CD4-positive, CD25-positive, alpha-beta regulatory T cell (primary cell): ENCODE measurements around the gene PNMA8C. TPM values are rescaled to one million over a fixed set of nuclear protein-coding genes. Genes with fewer than 3 reads are reported as not detected.

Experiments used
- ATAC-seq, 2 donors: fragments of 150-1000 bp; cut with Tn5 transposase; one replicate each; pipeline ENCODE4 v1.10.0; 2021; ENCODE audit warnings: low read depth in 2 of 2, moderate number of reproducible peaks in 2 of 2, moderate library complexity in 1 of 2
- DNase-seq, 3 donors: peaks; one replicate each; pipeline versions ENCODE4 v3.0.0 to v3.0.0-alpha.2; 2012 to 2022; ENCODE audit warnings: mixed read lengths in 1 of 3
- H3K27ac ChIP-seq: one replicate; pipeline ENCODE4 v1.7.0; 2013; ENCODE audit warnings: mild to moderate bottlenecking, low read length; ENCODE audit not compliant: insufficient read depth, poor library complexity, severe bottlenecking
- H3K27me3 ChIP-seq: one replicate; pipeline ENCODE4 v1.7.0; 2013; ENCODE audit warnings: low read length; ENCODE audit not compliant: control insufficient read depth, insufficient read depth
- H3K36me3 ChIP-seq: one replicate; pipeline ENCODE4 v1.7.0; 2013; ENCODE audit warnings: mild to moderate bottlenecking, low read length, moderate library complexity; ENCODE audit not compliant: control insufficient read depth, insufficient read depth
- H3K4me1 ChIP-seq: 2 replicates; pipeline ENCODE4 v1.7.0; 2013; ENCODE audit warnings: mild to moderate bottlenecking, low read length; ENCODE audit not compliant: insufficient read depth, control insufficient read depth, poor library complexity, severe bottlenecking
- H3K4me3 ChIP-seq: one replicate; pipeline ENCODE4 v1.7.0; 2013; ENCODE audit warnings: low read depth, mild to moderate bottlenecking, low read length, moderate library complexity
- H3K9me3 ChIP-seq, 2 experiments: 1 replicate in 1 of 2; 2 replicates in 1 of 2; pipeline ENCODE4 v1.7.0; 2013; ENCODE audit warnings: low read length in 2 of 2, mild to moderate bottlenecking in 1 of 2, moderate library complexity in 1 of 2; ENCODE audit not compliant: control insufficient read depth in 2 of 2
- H3K27ac Mint-ChIP-seq, 3 donors: one replicate each; pipeline ENCODE4 v1.8.0; 2020 to 2022; ENCODE audit warnings: mild to moderate bottlenecking in 3 of 3, mixed read lengths in 3 of 3, moderate library complexity in 2 of 3
- H3K27me3 Mint-ChIP-seq: one replicate; pipeline ENCODE4 v1.8.0; 2022; ENCODE audit warnings: mild to moderate bottlenecking, mixed read lengths
- H3K36me3 Mint-ChIP-seq: one replicate; pipeline ENCODE4 v1.8.0; 2020; ENCODE audit warnings: mixed read lengths
- H3K4me1 Mint-ChIP-seq, 4 donors: one replicate each; pipeline ENCODE4 v1.8.0; 2020 to 2022; ENCODE audit warnings: mixed read lengths in 4 of 4, mild to moderate bottlenecking in 1 of 4
- H3K4me3 Mint-ChIP-seq, 4 donors: one replicate each; pipeline ENCODE4 v1.8.0; 2020 to 2022; ENCODE audit warnings: mild to moderate bottlenecking in 4 of 4, mixed read lengths in 4 of 4, moderate library complexity in 3 of 4
- H3K9me3 Mint-ChIP-seq, 7 donors: one replicate each; pipeline ENCODE4 v1.8.0; 2020 to 2022; ENCODE audit warnings: mixed read lengths in 7 of 7, mild to moderate bottlenecking in 3 of 7, moderate library complexity in 2 of 7
- polyA plus RNA-seq, 4 donors: library from polyadenylated mRNA; unstranded; fragments of 300-500 nt; fragmentation: Illumina TruSeq; gene quantifications; one replicate each; pipeline ENCODE4 v1.2.3, GENCODE V29; 2021
- total RNA-seq: library from RNA; stranded (reverse); gene quantifications from one replicate; pipeline ENCODE4 v1.2.3, GENCODE V29; 2022

Gene PNMA8C
- total and polyA plus RNA-seq, 5 donors from 2014 or later: not detected

DNA sequence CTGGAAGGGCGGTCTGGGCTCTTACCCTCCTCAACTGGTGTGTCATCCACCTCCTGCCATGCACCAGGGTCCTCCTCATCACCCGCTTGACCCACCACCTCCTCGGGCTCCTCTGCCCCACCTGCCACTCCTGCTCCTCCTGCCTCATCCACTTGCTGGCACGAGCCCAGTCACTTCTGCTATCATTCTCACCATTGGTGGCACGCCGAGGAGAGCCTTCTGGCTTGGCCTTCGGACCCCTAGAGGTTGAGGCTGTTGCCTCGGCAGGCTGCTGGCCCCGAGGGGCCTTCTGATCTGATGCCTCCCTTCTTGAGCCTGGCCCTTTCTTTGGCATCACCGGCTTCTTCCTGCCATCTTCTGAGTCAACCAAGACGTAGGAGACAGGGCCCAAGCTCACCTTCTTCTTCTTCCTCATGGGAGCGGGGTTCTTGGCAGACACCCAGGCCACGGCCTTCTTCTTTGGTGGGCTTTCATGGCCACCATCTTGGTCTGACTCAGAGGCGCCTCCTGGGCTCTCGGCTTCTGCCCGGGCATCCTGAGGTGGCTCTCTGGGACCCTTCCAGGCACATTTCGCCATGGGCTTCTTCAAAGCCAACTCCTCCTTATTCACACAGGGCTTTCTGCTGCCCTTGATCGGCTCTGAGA, 40.9 kb upstream of the PNMA8C start:
- Mint-ChIP-seq H3K4me3 (no peak overlapping the region), H3K4me1 (peaks cover 0 to 12% (median 7%) of the 10 kb centered on the region in 4 donors), H3K9me3 (no peaks in the 10 kb centered on the region), H3K27me3 (peaks cover 55% of the 10 kb centered on the region), H3K27ac (no peak overlapping the region), H3K36me3 (no peaks in the 10 kb centered on the region)
- no peak for DNase-seq
- Histone ChIP-seq H3K36me3 (no peaks in the 10 kb centered on the region), H3K9me3 (no peaks in the 10 kb centered on the region), H3K27me3 (peaks cover 8% of the 10 kb centered on the region), H3K27ac (no peak overlapping the region), H3K4me1 (no peaks in the 10 kb centered on the region), H3K4me3 (no peak overlapping the region)
- ATAC-seq: no peak

GRCh38 chr19:46466536-46467196, 37.9 kb upstream of the PNMA8C start:
- no peaks in the 10 kb centered on the region for H3K36me3 ChIP-seq
- no peak overlapping the region for H3K4me3 Mint-ChIP-seq
- H3K27me3 Mint-ChIP-seq: peaks cover 34% of the 10 kb centered on the region
- DNase-seq (peak in 1 of 3 donors; percentile 14), ATAC-seq (no peak)
- no peaks in the 10 kb centered on the region for H3K4me1 ChIP-seq
- no peaks in the 10 kb centered on the region for H3K36me3 Mint-ChIP-seq
- peaks cover 2% of the 10 kb centered on the region for H3K27me3 ChIP-seq
- no peaks in the 10 kb centered on the region for H3K9me3 ChIP-seq
- H3K4me3 ChIP-seq: peak overlapping the region; percentile 19
- H3K27ac ChIP-seq: no peak overlapping the region
- no peak overlapping the region for H3K27ac Mint-ChIP-seq
- H3K9me3 Mint-ChIP-seq: no peaks in the 10 kb centered on the region
- peaks cover 0 to 8% (median 4%) of the 10 kb centered on the region in 4 donors for H3K4me1 Mint-ChIP-seq

GRCh38 chr19:46463516-46463915, 34.8 kb upstream of the PNMA8C start:
- no peak for ATAC-seq
- H3K4me3 Mint-ChIP-seq: no peak overlapping the region
- Histone ChIP-seq H3K27ac (no peak overlapping the region), H3K9me3 (no peaks in the 10 kb centered on the region), H3K4me3 (no peak overlapping the region), H3K4me1 (no peaks in the 10 kb centered on the region), H3K36me3 (no peaks in the 10 kb centered on the region), H3K27me3 (no peaks in the 10 kb centered on the region)
- H3K9me3 Mint-ChIP-seq: no peaks in the 10 kb centered on the region
- peaks cover 27% of the 10 kb centered on the region for H3K27me3 Mint-ChIP-seq
- DNase-seq: no peak
- H3K36me3 Mint-ChIP-seq: no peaks in the 10 kb centered on the region
- peaks cover 0 to 8% (median 4%) of the 10 kb centered on the region in 4 donors for H3K4me1 Mint-ChIP-seq
- no peak overlapping the region for H3K27ac Mint-ChIP-seq

DNA sequence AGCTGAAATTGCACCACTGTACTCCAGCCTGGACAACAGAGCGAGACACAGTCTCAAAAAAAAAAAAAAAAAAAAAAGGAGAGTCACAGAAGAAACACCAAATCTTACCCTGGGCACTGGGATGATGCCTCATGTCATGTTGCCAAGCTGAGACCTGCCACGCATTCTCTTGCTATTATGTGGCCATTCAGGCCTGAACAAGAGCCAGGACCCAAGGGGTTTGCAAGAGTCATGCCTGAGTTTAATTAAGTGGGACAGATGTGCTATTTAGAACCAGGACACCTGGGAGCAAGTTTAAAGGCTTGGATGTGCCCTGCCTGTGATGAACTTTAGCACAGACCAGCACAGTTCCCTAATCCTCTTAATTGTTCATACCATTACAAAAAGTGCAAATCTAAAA, 32.8 kb upstream of the PNMA8C start:
- Histone ChIP-seq H3K27ac (no peak overlapping the region), H3K4me3 (no peak overlapping the region), H3K27me3 (no peaks in the 10 kb centered on the region), H3K9me3 (no peaks in the 10 kb centered on the region), H3K4me1 (no peaks in the 10 kb centered on the region), H3K36me3 (no peaks in the 10 kb centered on the region)
- H3K36me3 Mint-ChIP-seq: no peaks in the 10 kb centered on the region
- peaks cover 16% of the 10 kb centered on the region for H3K27me3 Mint-ChIP-seq
- no peak overlapping the region for H3K27ac Mint-ChIP-seq
- peaks cover 0 to 4% (median 2%) of the 10 kb centered on the region in 4 donors for H3K4me1 Mint-ChIP-seq
- ATAC-seq (no peak), DNase-seq (no peak)
- H3K9me3 Mint-ChIP-seq: no peaks in the 10 kb centered on the region
- no peak overlapping the region for H3K4me3 Mint-ChIP-seq

DNA sequence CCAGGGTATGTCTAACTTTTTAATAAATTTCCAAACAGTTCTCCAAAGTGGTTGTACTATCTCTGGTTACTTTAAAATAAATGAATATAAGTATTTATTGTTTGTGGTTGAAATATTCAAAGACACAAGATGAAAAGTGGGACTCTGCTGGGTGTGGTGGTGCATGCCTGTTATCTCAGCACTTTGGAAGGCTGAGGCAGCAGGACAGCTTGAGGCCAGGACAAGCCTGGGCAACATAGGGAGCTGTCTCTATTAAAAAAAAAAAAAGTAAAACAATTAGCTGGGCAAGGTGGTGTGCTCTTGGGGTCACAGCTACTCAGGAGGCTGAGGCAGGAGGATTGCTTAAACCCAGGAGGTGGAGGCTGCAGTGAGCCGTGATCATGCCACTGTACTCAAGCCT, 32.2 kb upstream of the PNMA8C start:
- H3K4me3 ChIP-seq: no peak overlapping the region
- H3K4me1 ChIP-seq: no peaks in the 10 kb centered on the region
- no peaks in the 10 kb centered on the region for H3K9me3 Mint-ChIP-seq
- no peaks in the 10 kb centered on the region for H3K4me1 Mint-ChIP-seq
- peaks cover 22% of the 10 kb centered on the region for H3K27me3 Mint-ChIP-seq
- no peaks in the 10 kb centered on the region for H3K36me3 Mint-ChIP-seq
- no peaks in the 10 kb centered on the region for H3K9me3 ChIP-seq
- H3K27me3 ChIP-seq: no peaks in the 10 kb centered on the region
- no peak for ATAC-seq
- no peak for DNase-seq
- H3K27ac Mint-ChIP-seq: no peak overlapping the region
- H3K27ac ChIP-seq: no peak overlapping the region
- H3K36me3 ChIP-seq: no peaks in the 10 kb centered on the region
- no peak overlapping the region for H3K4me3 Mint-ChIP-seq

DNA sequence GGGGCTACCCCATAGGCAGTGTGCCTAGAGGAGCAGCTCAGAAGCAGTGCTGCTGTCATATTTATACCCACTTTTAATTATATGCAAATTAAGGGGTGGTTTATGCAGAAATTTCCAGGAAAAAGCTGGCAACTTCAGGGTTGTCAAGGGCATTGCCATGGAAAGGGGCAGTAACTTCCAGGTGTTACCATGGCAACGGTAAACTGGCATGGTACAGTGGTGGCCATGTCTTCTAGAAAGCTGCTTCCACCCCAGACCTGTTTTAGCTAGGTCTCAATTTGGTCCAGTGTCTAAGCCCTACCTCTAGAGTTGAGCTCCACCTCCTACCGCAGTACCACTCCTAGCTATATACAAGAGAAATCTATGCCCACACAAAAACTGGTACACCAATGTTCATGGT, 31.3 kb upstream of the PNMA8C start:
- H3K4me1 Mint-ChIP-seq: no peaks in the 10 kb centered on the region
- no peaks in the 10 kb centered on the region for H3K9me3 Mint-ChIP-seq
- peaks cover 30% of the 10 kb centered on the region for H3K27me3 Mint-ChIP-seq
- H3K36me3 Mint-ChIP-seq: no peaks in the 10 kb centered on the region
- no peaks in the 10 kb centered on the region for H3K36me3 ChIP-seq
- ATAC-seq (no peak), DNase-seq (no peak)
- no peaks in the 10 kb centered on the region for H3K27me3 ChIP-seq
- no peaks in the 10 kb centered on the region for H3K9me3 ChIP-seq
- H3K4me1 ChIP-seq: no peaks in the 10 kb centered on the region
- no peak overlapping the region for H3K4me3 ChIP-seq
- H3K27ac ChIP-seq: no peak overlapping the region
- H3K4me3 Mint-ChIP-seq: no peak overlapping the region
- no peak overlapping the region for H3K27ac Mint-ChIP-seq

DNA sequence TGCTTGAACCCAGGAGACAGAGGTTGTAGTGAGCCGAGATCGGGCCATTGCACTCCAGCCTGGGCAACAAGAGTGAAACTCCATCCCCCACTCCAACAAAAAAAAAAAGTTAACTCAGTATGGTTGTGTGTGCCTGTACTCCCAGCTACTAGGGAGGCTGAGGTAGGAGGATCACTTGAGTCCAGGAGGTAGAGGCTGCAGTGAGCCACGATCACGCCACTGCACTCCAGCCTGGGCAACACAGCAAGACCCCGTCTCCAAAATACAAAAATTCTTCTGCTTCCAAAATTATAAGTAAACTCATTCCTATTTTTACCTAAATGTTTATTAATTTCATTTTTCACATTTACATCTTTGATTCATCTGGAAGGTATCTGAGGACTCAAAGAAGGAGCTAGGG, 28.2 kb upstream of the PNMA8C start:
- Mint-ChIP-seq H3K36me3 (no peaks in the 10 kb centered on the region), H3K4me3 (no peak overlapping the region), H3K27ac (no peak overlapping the region), H3K4me1 (no peaks in the 10 kb centered on the region), H3K9me3 (peaks cover 0 to 2% (median 0%) of the 10 kb centered on the region in 7 donors), H3K27me3 (peaks cover 27% of the 10 kb centered on the region)
- ATAC-seq (no peak), DNase-seq (no peak)
- H3K36me3 ChIP-seq: no peaks in the 10 kb centered on the region
- no peak overlapping the region for H3K4me3 ChIP-seq
- H3K27ac ChIP-seq: no peak overlapping the region
- no peaks in the 10 kb centered on the region for H3K9me3 ChIP-seq
- H3K27me3 ChIP-seq: no peaks in the 10 kb centered on the region
- no peaks in the 10 kb centered on the region for H3K4me1 ChIP-seq

GRCh38 chr19:46454244-46454643, 25.5 kb upstream of the PNMA8C start:
- Histone ChIP-seq H3K4me3 (no peak overlapping the region), H3K36me3 (no peaks in the 10 kb centered on the region), H3K27ac (no peak overlapping the region), H3K9me3 (peaks cover 0 to 2% of the 10 kb centered on the region in 2 experiments), H3K4me1 (no peaks in the 10 kb centered on the region), H3K27me3 (no peaks in the 10 kb centered on the region)
- Mint-ChIP-seq H3K36me3 (peaks cover 5% of the 10 kb centered on the region), H3K27me3 (peaks cover 32% of the 10 kb centered on the region), H3K27ac (no peak overlapping the region), H3K4me1 (no peaks in the 10 kb centered on the region), H3K9me3 (peaks cover 0 to 7% (median 2%) of the 10 kb centered on the region in 7 donors), H3K4me3 (no peak overlapping the region)
- no peak for DNase-seq
- ATAC-seq: no peak
